Astrocyte (in vitro differentiated cells and primary cell): Measurements from ENCODE around the gene FRMD4A. TPM values are rescaled to one million over a fixed set of nuclear protein-coding genes. Genes with fewer than 3 reads are reported as not detected.

Experiments used
- DNase-seq: peaks from one replicate; pipeline ENCODE4 v3.0.0-alpha.2; 2010; ENCODE audit warnings: low read depth
- FAIRE-seq: peaks from 2 replicates; lab custom pipeline; 2011; peaks lifted over from hg19 to GRCh38; lab: Jason Lieb, UNC
- H2AFZ ChIP-seq: 2 replicates; pipeline ENCODE4 v1.6.0; 2012; ENCODE audit warnings: low read depth, low read length, inconsistent platforms
- H3K27ac ChIP-seq: 2 replicates; pipeline ENCODE4 v1.5.1; 2011; ENCODE audit warnings: low read depth, low read length, inconsistent platforms
- H3K27me3 ChIP-seq: 2 replicates; pipeline ENCODE4 v1.6.0; 2011; ENCODE audit warnings: low read length, inconsistent platforms; ENCODE audit not compliant: insufficient read depth
- H3K36me3 ChIP-seq: 2 replicates; pipeline ENCODE4 v1.5.1; 2011; ENCODE audit warnings: low read length, inconsistent platforms; ENCODE audit not compliant: insufficient read depth
- H3K4me1 ChIP-seq: 2 replicates; pipeline ENCODE4 v1.5.1; 2011; ENCODE audit warnings: low read length, inconsistent platforms; ENCODE audit not compliant: insufficient read depth
- H3K4me2 ChIP-seq: 2 replicates; pipeline ENCODE4 v1.6.0; 2012; ENCODE audit warnings: low read length, inconsistent platforms
- H3K4me3 ChIP-seq: 2 replicates; pipeline ENCODE4 v1.5.1; 2011; ENCODE audit warnings: low read depth, mild to moderate bottlenecking, low read length, inconsistent platforms; ENCODE audit not compliant: insufficient read depth
- H3K79me2 ChIP-seq: 2 replicates; pipeline ENCODE4 v1.6.0; 2012; ENCODE audit warnings: mild to moderate bottlenecking, low read length, inconsistent platforms; ENCODE audit not compliant: insufficient read depth
- H3K9ac ChIP-seq: 2 replicates; pipeline ENCODE4 v1.6.0; 2012; ENCODE audit warnings: mild to moderate bottlenecking, low read length, inconsistent platforms
- H3K9me3 ChIP-seq: 2 replicates; pipeline ENCODE4 v1.5.1; 2012; ENCODE audit warnings: low read depth, mild to moderate bottlenecking, low read length, inconsistent platforms; ENCODE audit not compliant: insufficient read depth
- H4K20me1 ChIP-seq: 2 replicates; pipeline ENCODE4 v1.6.0; 2012; ENCODE audit warnings: low read length, inconsistent platforms; ENCODE audit not compliant: insufficient read depth
- H3K27ac Mint-ChIP-seq: one replicate; pipeline ENCODE4 v1.8.0; 2021; ENCODE audit warnings: mild to moderate bottlenecking, mixed read lengths; ENCODE audit not compliant: unreplicated experiment
- H3K27me3 Mint-ChIP-seq: one replicate; pipeline ENCODE4 v1.8.0; 2021; ENCODE audit warnings: low read depth, mixed read lengths; ENCODE audit not compliant: unreplicated experiment
- H3K36me3 Mint-ChIP-seq: one replicate; pipeline ENCODE4 v1.8.0; 2021; ENCODE audit warnings: low read depth, mixed read lengths; ENCODE audit not compliant: unreplicated experiment
- H3K4me1 Mint-ChIP-seq: one replicate; pipeline ENCODE4 v1.8.0; 2021; ENCODE audit warnings: low read depth, mixed read lengths; ENCODE audit not compliant: unreplicated experiment
- H3K4me3 Mint-ChIP-seq: one replicate; pipeline ENCODE4 v1.8.0; 2021; ENCODE audit warnings: mild to moderate bottlenecking, moderate library complexity, mixed read lengths; ENCODE audit not compliant: unreplicated experiment
- H3K9me3 Mint-ChIP-seq: one replicate; pipeline ENCODE4 v1.8.0; 2021; ENCODE audit warnings: mild to moderate bottlenecking, mixed read lengths; ENCODE audit not compliant: unreplicated experiment
- EZH2 ChIP-seq: IDR thresholded peaks from 2 replicates; pipeline ENCODE4 v1.6.1; 2012; ENCODE audit warnings: mild to moderate bottlenecking, low read length, inconsistent platforms; ENCODE audit not compliant: insufficient read depth
- total RNA-seq: library from RNA; stranded (reverse); gene quantifications from 2 replicates; pipeline ENCODE4 v1.2.1, GENCODE V29; 2021
- TF ChIP-seq, protein P1 (sequence below): IDR thresholded peaks from 2 replicates; pipeline ENCODE4 v1.5.1; 2011; ENCODE audit warnings: low read depth, mild to moderate bottlenecking, inconsistent platforms, low read length, moderate library complexity; ENCODE audit not compliant: insufficient read depth

The FRMD4A gene
- total RNA-seq, 1 donor from 2014 or later: 82.5 TPM

DNA sequence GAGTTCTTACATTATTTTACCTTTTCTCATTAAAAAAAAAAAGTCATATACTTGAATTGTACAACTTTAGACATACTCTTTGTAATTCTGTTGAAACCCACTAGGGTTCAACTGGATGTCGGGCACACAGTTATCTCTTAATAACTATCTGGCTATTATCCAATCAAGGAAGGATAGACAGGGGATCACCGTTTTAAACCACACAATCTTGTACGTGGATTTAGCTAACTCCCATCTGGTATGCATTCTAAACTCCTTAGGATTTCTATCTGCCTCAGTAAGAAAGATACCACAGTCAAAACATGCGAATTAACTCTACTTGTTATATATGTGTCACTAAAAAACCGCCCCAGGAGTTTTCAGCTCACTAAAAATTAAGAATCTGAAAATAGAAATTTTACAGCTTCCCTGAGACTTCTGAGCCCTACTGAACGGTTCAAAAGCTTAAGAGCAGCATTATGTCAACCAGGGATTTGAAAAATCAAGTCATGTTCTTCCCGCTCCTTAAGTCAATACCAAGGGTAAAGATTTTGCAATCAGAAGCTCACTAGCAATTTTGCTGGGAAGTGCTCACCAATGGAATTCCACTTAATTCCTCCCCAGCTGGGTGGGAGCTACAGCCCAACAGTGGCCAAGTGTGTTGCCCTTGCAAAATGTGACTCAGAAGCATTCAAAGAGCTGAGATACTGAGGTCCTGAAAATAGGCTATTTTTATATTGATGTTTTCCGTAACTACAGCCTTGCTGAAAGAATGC is 267.0 kb downstream of the FRMD4A start:
- H3K9ac ChIP-seq: no peak overlapping the region

DNA sequence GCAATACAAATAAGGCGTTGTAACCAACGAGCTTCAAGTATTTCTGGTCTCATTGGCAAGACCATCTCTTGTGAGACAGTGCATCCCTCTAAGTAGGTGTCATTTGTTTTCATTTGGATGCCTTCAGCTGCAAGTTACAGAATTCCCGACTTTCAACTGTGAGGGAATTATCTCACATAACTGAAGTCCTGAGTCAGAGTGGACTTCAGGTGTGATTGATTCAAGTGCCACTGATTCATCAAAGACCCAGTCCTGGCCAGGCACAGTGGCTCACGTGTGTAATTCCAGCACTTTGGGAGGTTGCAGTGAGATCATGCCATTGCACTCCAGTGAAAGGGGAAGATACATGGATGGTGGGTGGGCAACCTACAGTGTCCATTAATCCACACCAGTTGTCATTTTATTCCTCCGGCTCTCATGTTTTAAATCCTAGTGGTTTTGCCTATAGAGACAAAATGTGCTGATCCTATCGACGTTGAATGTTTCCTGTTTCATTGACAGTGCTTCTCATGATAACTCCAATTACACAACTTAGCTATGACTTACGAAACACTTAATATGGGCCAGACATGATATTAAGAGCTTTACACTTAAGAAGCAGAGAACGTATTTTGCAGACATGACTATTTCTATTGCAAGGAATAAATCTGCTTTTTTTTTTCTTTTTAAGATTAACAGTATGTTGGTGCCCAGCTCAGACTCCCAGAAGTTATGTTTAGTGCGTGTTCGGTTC is 268.0 kb downstream of the FRMD4A start:
- Histone ChIP-seq H3K36me3 (no peaks in the 10 kb centered on the region), H3K79me2 (no peaks in the 10 kb centered on the region), H3K9me3 (no peaks in the 10 kb centered on the region), H3K27me3 (no peaks in the 10 kb centered on the region), H3K9ac (no peak overlapping the region), H2AFZ (no peak overlapping the region), H3K27ac (peak overlapping the region; percentile 9), H3K4me2 (no peak overlapping the region), H3K4me1 (peaks cover 5% of the 10 kb centered on the region), H4K20me1 (no peaks in the 10 kb centered on the region), H3K4me3 (no peak overlapping the region)
- Mint-ChIP-seq H3K4me3 (no peak overlapping the region), H3K27ac (no peak overlapping the region), H3K9me3 (peaks cover 7% of the 10 kb centered on the region), H3K27me3 (no peaks in the 10 kb centered on the region), H3K4me1 (peaks cover 9% of the 10 kb centered on the region), H3K36me3 (peaks cover 4% of the 10 kb centered on the region)
- peak; percentile 88 for DNase-seq
- FAIRE-seq: no peak
- TF ChIP-seq, protein P1, sequence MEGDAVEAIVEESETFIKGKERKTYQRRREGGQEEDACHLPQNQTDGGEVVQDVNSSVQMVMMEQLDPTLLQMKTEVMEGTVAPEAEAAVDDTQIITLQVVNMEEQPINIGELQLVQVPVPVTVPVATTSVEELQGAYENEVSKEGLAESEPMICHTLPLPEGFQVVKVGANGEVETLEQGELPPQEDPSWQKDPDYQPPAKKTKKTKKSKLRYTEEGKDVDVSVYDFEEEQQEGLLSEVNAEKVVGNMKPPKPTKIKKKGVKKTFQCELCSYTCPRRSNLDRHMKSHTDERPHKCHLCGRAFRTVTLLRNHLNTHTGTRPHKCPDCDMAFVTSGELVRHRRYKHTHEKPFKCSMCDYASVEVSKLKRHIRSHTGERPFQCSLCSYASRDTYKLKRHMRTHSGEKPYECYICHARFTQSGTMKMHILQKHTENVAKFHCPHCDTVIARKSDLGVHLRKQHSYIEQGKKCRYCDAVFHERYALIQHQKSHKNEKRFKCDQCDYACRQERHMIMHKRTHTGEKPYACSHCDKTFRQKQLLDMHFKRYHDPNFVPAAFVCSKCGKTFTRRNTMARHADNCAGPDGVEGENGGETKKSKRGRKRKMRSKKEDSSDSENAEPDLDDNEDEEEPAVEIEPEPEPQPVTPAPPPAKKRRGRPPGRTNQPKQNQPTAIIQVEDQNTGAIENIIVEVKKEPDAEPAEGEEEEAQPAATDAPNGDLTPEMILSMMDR: no peak
- TF ChIP-seq EZH2: no peak

More for the DNA sequence above, 267.0 kb downstream of the FRMD4A start:
- no peak overlapping the region for H3K27ac Mint-ChIP-seq
- Histone ChIP-seq H3K27me3 (no peaks in the 10 kb centered on the region), H4K20me1 (no peaks in the 10 kb centered on the region), H3K4me1 (peaks cover 5% of the 10 kb centered on the region), H3K36me3 (no peaks in the 10 kb centered on the region), H3K4me3 (no peak overlapping the region), H2AFZ (no peak overlapping the region), H3K9me3 (no peaks in the 10 kb centered on the region), H3K79me2 (no peaks in the 10 kb centered on the region), H3K4me2 (peak overlapping the region; percentile 19), H3K27ac (no peak overlapping the region)
- H3K27me3 Mint-ChIP-seq: no peaks in the 10 kb centered on the region
- FAIRE-seq (peak; percentile 59), DNase-seq (peak; percentile 95)
- peaks cover 7% of the 10 kb centered on the region for H3K9me3 Mint-ChIP-seq
- H3K4me3 Mint-ChIP-seq: no peak overlapping the region
- peaks cover 4% of the 10 kb centered on the region for H3K36me3 Mint-ChIP-seq
- H3K4me1 Mint-ChIP-seq: peaks cover 9% of the 10 kb centered on the region
- TF ChIP-seq EZH2: no peak
- TF ChIP-seq, protein P1: no peak
